ENCODE results near the gene C4B. TPM values are rescaled to one million over a fixed set of nuclear protein-coding genes. Genes with fewer than 3 reads are reported as not detected.

The C4B gene
- total RNA-seq, 2 experiments from 2014 or later, result 3.0 to 4.0 TPM

GRCh38 chr6:32045811-32046449 is 31.3 kb downstream of the C4B start:
- TF ChIP-seq CTCF (IDR thresholded peaks at IDR 0.05), result no peak
- H3K4me1 ChIP-seq (ENCODE audit: insufficient read depth, low read length), result peaks cover 9% of the 10 kb centered on the region
- no peaks in the 10 kb centered on the region for H3K9me3 ChIP-seq (ENCODE audit: control insufficient read depth in 1 of 2, insufficient read depth in 1 of 2, low read length in 2 of 2)
- no peaks in the 10 kb centered on the region for H3K36me3 ChIP-seq (ENCODE audit: insufficient read depth, low read length)
- H3K27ac Mint-ChIP-seq, result no peak overlapping the region
- H3K27me3 Mint-ChIP-seq, result no peaks in the 10 kb centered on the region
- CTCF ChIA-PET, result no interaction called here
- H3K27ac ChIP-seq (ENCODE audit: low read depth in 1 of 2, low read length in 2 of 2), result no peak overlapping the region
- H3K4me3 ChIP-seq (ENCODE audit: low read length), result no peak overlapping the region
- no peak for ATAC-seq (ENCODE audit: poor library complexity)
- intact Hi-C loops (cut with DNase I, micrococcal nuclease), result loop anchor here in 1 of 2 experiments (10.0 kb wide), 1 partner anchor 109 kb away; the partner anchor contains the start of genes PPT2 and PRRT1
- POLR2A ChIA-PET, result no interaction called here
- H3K36me3 Mint-ChIP-seq (ENCODE audit: low read depth), result no peaks in the 10 kb centered on the region
- H3K9me3 Mint-ChIP-seq, result no peaks in the 10 kb centered on the region
- no peak overlapping the region for H3K4me3 Mint-ChIP-seq
- no peak for DNase-seq
- no peaks in the 10 kb centered on the region for H3K27me3 ChIP-seq (ENCODE audit: control insufficient read depth in 1 of 2, insufficient read depth in 2 of 2, low read length in 2 of 2)
- peaks cover 5% of the 10 kb centered on the region for H3K4me1 Mint-ChIP-seq (ENCODE audit: low read depth)

- H3K36me3 Mint-ChIP-seq (ENCODE audit: low read depth), result no peaks in the 10 kb centered on the region
- no peaks in the 10 kb centered on the region for H3K9me3 ChIP-seq (ENCODE audit: control insufficient read depth in 1 of 2, insufficient read depth in 1 of 2, low read length in 2 of 2)
- no peaks in the 10 kb centered on the region for H3K36me3 ChIP-seq (ENCODE audit: insufficient read depth, low read length)
- no peak for TF ChIP-seq CTCF (IDR thresholded peaks at IDR 0.05)
- H3K4me3 Mint-ChIP-seq, result no peak overlapping the region
- no peak overlapping the region for H3K27ac ChIP-seq (ENCODE audit: low read depth in 1 of 2, low read length in 2 of 2)
- H3K4me3 ChIP-seq (ENCODE audit: low read length), result no peak overlapping the region
- peaks cover 5% of the 10 kb centered on the region for H3K4me1 Mint-ChIP-seq (ENCODE audit: low read depth)
- peaks cover 9% of the 10 kb centered on the region for H3K4me1 ChIP-seq (ENCODE audit: insufficient read depth, low read length)
- CTCF ChIA-PET, result no interaction called here
- DNase-seq (no peak), ATAC-seq (ENCODE audit: poor library complexity) (no peak)
- H3K27me3 ChIP-seq (ENCODE audit: control insufficient read depth in 1 of 2, insufficient read depth in 2 of 2, low read length in 2 of 2), result no peaks in the 10 kb centered on the region
- no peak overlapping the region for H3K27ac Mint-ChIP-seq
- H3K27me3 Mint-ChIP-seq, result no peaks in the 10 kb centered on the region
- POLR2A ChIA-PET, result no interaction called here
- intact Hi-C loops (cut with DNase I, micrococcal nuclease), result loop anchor here in 1 of 2 experiments (10.0 kb wide), 1 partner anchor 108 kb away; the partner anchor contains the start of genes PPT2 and PRRT1
- H3K9me3 Mint-ChIP-seq, result no peaks in the 10 kb centered on the region
Measured at GRCh38 chr6:32046450-32047083, 32.0 kb downstream of the C4B start.

GRCh38 chr6:32047084-32047478 is 32.5 kb downstream of the C4B start:
- Histone ChIP-seq H3K27ac (ENCODE audit: low read depth in 1 of 2, low read length in 2 of 2) (no peak overlapping the region), H3K27me3 (ENCODE audit: control insufficient read depth in 1 of 2, insufficient read depth in 2 of 2, low read length in 2 of 2) (no peaks in the 10 kb centered on the region), H3K9me3 (ENCODE audit: control insufficient read depth in 1 of 2, insufficient read depth in 1 of 2, low read length in 2 of 2) (no peaks in the 10 kb centered on the region), H3K36me3 (ENCODE audit: insufficient read depth, low read length) (no peaks in the 10 kb centered on the region), H3K4me1 (ENCODE audit: insufficient read depth, low read length) (peaks cover 9% of the 10 kb centered on the region), H3K4me3 (ENCODE audit: low read length) (no peak overlapping the region)
- no peaks in the 10 kb centered on the region for H3K9me3 Mint-ChIP-seq
- H3K4me1 Mint-ChIP-seq (ENCODE audit: low read depth), result peaks cover 5% of the 10 kb centered on the region
- H3K4me3 Mint-ChIP-seq, result no peak overlapping the region
- ChIA-PET CTCF (no interaction called here), POLR2A (no interaction called here)
- no peaks in the 10 kb centered on the region for H3K27me3 Mint-ChIP-seq
- no peaks in the 10 kb centered on the region for H3K36me3 Mint-ChIP-seq (ENCODE audit: low read depth)
- H3K27ac Mint-ChIP-seq, result no peak overlapping the region
- TF ChIP-seq CTCF (IDR thresholded peaks at IDR 0.05), result no peak
- ATAC-seq (ENCODE audit: poor library complexity), result no peak
- intact Hi-C loops (cut with DNase I, micrococcal nuclease), result loop anchor here in 1 of 2 experiments (10.0 kb wide), 1 partner anchor 108 kb away; the partner anchor contains the start of genes PPT2 and PRRT1
- DNase-seq, result no peak
